Activated CD4-positive, alpha-beta T cell treated with anti-CD3 and anti-CD28 coated beads, Interleukin-2, Interleukin-4, amounts not matched to agents 100 ng/mL and 50 ng/mL, durations not matched to agents 16 hours and 8 hours (primary cell): ENCODE results near the gene GOLGA6C.
"Not testable (repeated sequence)": the region's sequence is repeated elsewhere in the genome, so short reads cannot be mapped to it uniquely, and the experiment has no call there.

ENCODE experiments used
- DNase-seq: peaks from one replicate; pipeline ENCODE4 v3.0.0-alpha.2; 2020; ENCODE audit warnings: low spot score

GOLGA6C gene

DNA sequence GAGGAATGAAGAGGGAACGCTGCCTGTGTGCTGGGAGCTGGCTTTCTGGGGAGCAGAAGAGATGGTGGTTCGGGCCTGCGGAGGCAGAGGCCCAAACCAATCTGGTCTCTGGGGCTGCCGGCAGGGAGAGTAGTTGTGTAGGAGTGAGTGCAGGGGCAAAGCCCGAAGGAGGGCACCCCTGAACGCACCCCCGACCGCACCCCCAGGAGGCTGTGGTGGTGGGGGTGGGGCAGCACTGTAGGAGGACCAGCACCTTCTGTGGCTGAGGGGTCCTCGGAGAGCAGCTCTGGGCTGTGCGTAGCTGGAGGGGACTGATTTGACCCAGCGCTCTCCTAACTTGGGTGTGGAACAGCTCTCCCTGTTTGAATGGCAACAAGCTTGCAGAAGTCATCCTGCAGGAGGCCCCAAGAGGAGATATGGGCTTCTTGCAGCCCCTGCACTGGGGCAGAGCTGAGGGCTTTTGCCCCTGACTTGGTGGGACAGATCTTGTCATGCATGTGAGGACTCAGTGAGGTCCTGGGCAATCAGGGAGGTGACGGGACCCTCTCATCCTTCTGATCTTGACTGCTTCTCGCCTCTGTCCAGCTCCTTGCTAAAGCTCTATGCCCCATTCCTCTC lies 30.4 kb upstream of the GOLGA6C start:
- DNase-seq, result no peak

DNA sequence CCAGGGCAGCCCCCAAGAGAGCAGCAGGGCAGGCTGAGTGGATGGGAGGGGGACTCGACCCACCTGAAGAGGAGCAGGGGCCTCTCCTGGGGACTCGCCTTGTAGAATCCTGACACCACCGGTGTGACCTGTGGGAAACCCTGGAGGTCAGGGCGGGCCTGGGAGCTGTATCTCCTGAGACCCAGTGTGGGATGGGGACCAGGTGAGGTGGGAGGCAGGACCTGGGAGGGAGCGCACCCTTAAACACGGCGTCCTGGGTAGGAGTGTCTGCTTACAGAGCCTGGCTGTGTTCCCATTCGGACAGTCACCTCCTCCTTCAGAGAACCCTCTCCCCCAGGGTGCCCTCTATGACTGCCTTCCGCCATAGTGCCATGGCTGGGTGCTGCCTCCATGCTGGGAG lies 29.3 kb upstream of the GOLGA6C start:
- no peak for DNase-seq

DNA sequence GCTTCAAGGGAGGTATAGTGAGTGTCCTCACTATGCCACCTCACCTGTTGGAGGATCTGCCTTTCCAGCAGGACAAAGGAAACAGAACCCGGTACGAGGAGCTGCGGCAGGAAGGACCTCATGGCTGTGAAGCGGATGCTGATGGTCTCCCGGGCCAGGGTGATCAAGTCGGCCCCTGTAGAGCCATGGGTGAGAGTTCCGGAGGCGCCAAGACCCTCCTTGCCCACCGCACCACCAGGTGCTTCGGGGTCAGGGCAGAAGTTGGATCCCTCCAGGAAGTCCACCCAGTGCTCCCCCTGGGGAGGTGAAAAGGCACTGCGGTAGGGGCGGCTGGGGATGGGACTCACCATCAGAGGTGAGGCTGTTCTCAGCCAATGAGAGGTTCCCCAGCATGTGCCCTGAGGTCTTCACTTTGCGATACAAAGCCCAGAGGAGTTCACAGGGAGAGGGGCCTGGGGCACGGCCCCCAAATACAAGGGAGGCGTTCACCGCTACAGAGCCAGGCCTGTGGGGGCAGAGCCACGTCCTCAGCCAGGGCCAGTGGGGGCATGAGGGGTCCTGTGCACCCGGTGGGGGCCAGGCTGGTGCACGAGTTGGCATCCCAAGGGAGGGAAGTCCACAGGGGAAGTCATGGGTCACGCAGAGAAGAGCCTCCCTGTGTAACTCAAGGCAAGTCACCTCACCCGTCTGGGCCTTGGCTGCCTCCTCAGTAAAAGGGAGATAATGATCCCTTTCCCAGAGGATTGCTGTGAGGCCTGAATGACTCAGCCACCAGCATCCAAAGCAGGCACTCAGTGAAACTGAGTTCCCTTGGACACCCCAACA lies 28.7 kb upstream of the GOLGA6C start:
- no peak for DNase-seq

- DNase-seq, result no peak
These were observed 28.2 kb upstream of the GOLGA6C start for GRCh38 chr15:75230016-75230343.

DNA sequence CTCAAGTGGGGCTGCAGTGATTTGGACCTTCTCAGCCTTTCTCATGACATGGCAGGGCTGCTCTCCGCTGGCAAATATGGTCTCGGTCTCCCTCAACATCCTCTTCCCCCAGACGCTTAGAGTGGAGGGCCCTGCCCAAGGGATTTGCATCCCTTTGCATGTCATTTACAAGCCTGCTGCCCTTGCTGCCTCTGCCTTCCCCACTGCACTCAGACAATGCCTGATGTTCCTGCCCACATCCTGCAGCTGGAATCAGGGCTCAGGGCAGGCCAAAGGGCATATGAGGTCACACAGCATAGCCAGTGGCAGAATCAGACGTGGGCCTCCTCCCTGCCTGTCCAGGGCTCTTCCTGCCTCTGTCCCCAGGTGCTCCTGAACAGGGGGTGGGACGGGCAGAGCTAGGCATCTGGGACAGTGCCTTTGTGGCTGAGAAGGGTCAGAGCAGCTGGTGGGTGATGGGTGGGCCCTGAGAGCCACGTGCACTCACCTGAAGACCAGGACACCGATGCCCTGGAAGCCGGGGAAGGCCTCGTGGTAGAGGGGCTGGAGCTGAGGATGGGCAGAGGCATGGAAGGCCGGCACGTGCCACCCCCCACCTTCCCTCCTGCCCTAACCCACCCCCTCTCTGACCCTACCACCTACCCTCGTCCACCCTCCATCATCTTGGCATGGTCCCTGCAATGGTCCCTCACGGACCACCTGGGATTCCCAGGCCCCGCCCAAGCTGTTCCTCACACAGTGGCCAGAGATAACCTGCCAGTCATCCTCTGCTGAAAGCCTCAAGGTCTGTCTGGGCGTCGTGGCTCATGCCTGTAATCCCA lies 27.4 kb upstream of the GOLGA6C start:
- DNase-seq, result no peak

DNA sequence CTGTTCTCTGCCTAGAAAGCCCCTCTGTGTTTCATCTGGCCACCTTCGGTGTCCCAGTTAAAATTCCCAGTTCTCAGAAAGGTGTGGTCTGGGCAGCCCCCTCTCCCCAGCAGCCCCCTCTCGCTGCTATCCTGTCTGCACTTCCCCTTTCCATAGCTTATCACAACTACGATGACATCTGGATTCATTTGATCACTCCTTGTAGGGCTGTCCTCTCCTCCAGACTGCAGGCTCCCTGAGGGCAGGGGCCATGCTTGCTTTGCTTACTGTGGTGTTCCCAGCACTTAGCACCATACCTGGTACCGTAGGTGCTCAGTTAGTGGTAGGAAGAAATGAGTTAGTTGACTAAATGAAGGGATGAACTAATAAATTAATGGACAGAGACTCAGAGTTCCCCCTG lies 26.3 kb upstream of the GOLGA6C start:
- DNase-seq, result no peak

DNA sequence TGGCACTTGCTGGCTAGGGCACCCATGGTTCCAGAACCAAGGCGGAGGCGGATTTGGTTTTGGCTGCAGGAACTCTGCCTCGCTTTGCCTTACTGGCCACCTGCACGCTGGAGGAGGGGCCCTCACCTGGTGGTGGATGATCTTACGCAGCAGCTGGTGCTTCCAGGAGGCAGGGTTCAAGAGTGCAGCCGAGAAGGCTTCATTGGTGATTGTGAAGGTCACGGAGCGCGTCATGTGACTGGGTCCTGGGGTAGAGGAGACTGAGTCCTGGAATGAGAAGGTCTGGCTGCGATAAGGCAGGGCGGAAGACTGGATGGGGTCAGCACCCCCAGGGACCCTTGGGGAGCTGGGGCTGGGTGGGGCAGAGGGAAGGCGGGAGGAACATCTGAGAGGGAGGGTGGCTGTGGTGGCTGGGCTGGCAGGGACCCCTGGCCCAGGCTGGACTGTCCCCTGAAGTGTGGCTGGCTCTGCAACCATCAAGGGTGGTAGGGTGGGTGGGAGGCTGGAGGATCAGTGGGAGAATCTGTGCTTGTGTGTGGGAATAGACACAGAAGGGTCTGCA lies 25.8 kb upstream of the GOLGA6C start:
- DNase-seq, result no peak

DNA sequence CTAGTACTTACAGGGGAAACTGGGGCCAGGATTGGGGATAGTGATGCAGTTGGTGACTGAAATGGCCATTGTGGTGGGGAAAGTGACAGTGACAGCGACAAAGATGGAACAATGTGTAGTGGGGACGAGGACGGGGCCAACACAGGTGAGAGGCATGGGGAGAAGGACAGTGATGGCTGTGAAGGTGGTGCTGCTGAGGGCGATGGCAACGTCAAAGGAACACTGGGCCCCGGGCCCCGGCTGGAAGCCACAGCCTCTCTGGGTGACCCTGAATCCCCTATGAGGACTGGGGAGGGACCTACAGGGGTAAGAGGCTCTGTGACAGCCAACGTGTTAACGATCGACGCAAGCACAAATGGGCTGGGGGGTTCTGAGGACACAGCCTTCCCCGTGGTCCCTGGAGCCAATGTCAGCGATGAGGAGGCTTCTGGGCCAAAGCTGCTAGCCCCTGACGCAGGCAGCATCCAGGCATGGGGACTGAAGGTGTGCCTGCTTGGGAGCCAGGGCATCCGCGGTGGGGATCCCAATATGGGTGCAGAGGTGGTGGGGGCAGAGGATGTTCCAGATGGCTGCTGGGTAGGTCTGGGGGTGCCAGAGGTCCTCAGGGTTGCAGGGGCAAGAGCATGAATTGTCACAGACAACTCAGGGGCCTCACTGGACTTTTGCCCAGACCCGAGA lies 25.2 kb upstream of the GOLGA6C start:
- DNase-seq, result no peak

GRCh38 chr15:75233504-75234190 lies 24.5 kb upstream of the GOLGA6C start:
- DNase-seq, result no peak

- no peak for DNase-seq
These were observed 23.8 kb upstream of the GOLGA6C start for GRCh38 chr15:75234191-75234810.

DNA sequence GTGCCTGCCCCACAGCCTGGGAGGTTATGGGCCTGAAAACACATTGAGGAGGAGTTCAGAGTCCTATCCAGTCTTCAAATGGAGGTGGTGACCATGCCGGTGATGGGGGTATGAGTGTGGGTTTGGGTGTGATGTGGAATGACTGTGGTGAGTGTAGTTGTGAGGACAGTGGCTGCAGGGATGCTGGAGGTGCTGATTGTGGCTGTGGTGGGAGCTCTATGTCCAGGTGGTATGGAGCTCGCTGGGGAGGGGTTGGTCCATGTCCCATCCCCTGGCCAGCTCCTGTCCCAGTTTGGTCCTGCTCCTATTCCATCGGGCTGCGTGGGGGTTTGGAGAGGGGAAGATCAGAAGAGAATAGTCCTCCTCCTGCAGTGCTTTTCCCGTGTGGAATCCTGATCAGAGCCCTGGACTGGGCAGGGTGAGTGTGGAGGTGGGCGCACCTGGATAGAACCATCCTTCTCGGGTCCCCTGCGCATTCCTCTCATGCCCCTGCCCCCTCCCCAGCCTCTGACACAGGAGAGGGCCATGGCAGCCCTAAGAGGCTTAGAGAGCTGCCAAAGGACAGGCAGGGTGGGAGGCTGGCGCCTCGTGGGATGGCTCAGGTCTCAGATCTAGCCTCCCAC lies 23.0 kb upstream of the GOLGA6C start:
- DNase-seq, result no peak

GRCh38 chr15:75235760-75236729 lies 22.1 kb upstream of the GOLGA6C start:
- no peak for DNase-seq

GRCh38 chr15:75237316-75237982 lies 20.7 kb upstream of the GOLGA6C start:
- no peak for DNase-seq

GRCh38 chr15:75238150-75238549 lies 20.0 kb upstream of the GOLGA6C start:
- DNase-seq, result no peak

- not testable (repeated sequence) for DNase-seq
These were observed 12.4 kb upstream of the GOLGA6C start for GRCh38 chr15:75245741-75246140.

DNA sequence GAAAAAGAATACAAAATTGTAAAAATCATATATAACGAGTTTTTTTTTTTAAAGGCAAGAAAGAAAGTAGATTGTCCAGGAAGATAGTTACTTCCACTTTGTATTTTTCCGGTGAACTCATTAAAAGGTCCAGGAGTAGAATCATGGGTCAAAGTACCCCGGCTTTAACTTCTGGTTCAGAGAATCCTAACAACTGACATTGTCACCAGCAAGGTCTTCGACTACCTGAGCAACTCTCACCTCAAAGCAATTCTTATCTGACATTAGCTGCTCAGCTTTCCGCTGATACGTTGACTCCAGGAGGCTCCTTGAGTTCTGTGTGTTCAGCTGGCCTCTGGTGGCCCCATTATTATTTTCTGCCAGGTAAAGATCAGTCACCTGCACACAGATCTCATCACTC lies 9.1 kb upstream of the GOLGA6C start:
- DNase-seq, result not testable (repeated sequence)

GRCh38 chr15:75249726-75250125 lies 8.4 kb upstream of the GOLGA6C start:
- no peak for DNase-seq

DNA sequence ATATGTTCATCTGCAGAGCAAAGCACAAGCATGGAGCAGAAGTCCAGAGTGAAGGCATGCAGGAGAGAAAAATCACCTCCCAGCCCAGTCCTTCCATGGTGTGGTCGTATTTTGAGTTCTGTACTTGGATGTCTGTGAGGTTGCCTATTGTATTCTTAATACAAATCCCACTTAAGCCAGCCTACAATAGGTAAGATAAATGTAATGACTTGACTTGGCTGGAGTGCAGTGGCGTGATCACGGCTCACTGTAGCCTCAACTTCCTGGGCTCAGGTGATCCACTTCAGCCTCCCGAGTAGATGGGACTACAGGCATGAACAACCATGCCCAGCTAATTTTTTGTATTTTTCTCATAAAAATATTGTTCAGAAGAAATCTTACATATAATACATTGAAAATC lies 6.8 kb upstream of the GOLGA6C start:
- not testable (repeated sequence) for DNase-seq

DNA sequence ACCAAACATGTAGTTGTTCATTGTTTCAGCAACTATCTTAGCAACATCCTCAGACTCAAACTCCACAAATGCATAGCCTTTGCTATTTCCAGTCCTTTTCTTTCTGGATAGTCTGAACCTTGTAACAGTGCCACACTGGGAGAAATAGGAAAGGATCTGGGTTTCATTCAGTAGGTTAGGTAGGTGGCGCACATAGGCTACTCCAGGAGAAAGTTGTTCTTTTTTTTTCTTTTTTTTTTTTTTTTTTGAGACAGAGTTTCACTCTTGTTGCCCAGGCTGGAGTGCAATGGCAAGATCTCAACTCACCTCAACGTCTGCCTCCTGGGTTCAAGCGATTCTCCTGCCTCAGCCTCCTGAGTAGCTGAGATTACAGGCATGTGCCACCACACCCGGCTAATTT lies 5.8 kb upstream of the GOLGA6C start:
- DNase-seq, result not testable (repeated sequence)
